SIG-M5 (cell line): ENCODE results near the gene MRPL51.
A peak's percentile ranks its signal among the peaks of the same experiment; 100 is the strongest.
"Not testable (repeated sequence)": the region's sequence is repeated elsewhere in the genome, so short reads cannot be mapped to it uniquely, and the experiment has no call there.

Experiments used
- DNase-seq: peaks from one replicate; lab custom pipeline; 2025; lab: John Stamatoyannopoulos, UW

MRPL51 gene

DNA sequence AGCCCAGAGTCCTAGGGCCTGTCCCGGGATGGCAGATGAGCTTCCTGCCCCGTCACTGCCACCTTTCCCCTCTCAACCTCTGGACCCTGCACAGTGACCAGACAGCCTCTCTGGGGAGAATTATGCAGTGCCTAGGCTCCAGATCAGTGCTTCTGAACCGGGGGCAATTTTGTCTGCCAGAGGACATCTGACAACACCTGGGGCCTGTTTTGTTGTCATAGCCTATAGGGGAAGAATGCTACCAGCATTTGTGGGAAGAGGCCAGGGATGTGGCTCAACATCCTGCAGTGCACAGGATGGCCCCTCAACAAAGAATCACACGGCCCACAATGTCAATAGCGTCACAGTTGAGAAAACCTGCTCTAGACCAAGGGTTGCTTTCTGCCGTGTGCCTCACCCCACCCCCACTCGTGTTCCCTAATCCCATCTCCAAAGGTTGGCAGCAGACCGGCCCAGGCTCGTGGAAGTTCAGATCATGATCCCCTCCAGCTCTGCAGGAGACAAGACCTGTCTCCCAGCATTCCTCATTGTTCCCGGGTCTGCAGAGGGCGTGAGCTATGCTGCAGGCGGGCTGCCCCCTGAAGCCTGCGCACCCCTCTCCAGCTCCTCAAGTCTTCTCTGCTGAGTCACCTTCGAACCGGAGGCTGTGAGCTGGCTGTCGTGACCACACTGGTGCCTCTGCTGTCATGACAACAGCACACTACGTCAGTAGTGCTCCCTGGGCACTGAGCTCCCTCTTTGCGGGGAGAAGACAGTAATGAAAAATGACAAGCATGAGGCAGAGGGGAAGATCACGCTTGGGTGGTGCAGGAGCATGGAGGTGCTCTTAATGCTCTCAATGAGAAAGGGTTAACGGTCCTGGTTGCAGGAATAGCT lies 39.2 kb upstream of the MRPL51 start:
- DNase-seq: peak; percentile 89

DNA sequence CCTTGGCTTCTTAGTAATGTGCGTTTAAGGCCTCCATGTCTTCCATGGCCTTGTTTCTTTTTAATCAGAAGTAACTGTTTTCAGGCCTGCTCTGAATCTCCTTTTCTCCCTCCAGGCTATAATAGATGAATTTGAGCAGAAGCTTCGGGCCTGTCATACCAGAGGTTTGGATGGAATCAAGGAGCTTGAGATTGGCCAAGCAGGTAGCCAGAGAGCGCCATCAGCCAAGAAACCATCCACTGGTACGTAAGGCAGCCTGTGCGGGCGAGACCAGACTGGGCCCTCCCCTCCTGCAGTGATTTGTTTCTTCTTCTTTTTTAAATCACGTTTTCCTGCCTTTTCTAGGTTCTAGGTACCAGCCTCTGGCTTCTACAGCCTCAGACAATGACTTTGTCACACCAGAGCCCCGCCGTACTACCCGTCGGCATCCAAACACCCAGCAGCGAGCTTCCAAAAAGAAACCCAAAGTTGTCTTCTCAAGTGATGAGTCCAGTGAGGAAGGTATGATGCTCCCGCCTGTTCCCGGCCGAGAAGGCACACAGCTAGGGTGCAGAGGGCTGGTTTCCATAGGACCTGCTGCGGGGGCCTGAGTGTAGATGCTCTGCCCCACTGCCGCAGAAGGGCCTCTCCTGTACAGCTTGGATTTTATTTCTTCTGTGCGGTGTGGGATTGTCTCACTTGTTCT lies 37.7 kb upstream of the MRPL51 start:
- no peak for DNase-seq

DNA sequence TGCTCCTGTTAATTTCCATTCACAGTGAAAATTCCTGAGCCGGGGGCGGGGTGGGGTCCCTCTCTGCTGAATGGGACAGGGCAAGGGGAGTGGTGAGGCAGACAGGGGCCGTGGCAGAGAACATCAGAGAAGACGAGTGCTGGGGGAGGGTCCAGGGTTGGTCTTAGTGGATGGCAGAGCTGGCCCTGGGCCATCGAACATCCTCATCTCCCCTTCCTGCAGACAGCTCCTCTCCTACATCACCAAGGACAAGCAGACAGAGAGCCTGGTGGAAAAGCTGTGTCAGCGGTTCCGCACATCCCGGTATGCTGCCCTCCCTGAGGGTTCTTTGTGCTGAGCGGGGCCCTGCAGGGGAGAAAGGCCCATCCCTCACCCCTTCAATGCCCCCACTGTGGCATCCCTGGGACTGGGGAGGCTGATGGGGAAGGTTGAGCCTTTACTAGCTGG lies 36.3 kb upstream of the MRPL51 start:
- DNase-seq: no peak

DNA sequence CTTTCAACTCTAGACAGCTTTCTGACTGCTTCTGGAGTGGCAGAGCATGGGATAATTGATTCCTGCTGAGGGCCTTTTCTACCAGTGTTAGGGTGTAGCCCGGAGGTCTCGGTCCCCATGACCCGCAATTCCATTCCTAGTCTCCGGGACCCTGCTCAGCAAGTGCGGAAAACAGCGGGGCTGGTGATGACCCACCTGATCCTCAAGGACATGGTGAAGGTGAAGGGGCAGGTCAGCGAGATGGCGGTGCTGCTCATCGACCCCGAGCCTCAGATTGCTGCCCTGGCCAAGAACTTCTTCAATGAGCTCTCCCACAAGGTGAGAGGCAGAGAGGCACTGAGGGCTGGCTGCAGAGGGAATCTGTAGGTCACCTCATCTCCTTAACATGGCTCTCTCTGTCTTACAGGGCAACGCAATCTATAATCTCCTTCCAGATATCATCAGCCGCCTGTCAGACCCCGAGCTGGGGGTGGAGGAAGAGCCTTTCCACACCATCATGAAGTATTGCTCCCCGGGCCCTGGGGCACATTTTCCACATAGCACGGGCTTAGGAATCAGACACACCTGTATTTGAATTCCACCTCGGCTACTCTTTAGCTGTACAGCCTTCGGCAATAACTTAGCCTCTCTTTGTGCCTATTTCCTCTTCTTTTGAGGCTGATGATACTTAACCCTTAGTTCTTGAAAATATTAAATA lies 35.6 kb upstream of the MRPL51 start:
- no peak for DNase-seq

DNA sequence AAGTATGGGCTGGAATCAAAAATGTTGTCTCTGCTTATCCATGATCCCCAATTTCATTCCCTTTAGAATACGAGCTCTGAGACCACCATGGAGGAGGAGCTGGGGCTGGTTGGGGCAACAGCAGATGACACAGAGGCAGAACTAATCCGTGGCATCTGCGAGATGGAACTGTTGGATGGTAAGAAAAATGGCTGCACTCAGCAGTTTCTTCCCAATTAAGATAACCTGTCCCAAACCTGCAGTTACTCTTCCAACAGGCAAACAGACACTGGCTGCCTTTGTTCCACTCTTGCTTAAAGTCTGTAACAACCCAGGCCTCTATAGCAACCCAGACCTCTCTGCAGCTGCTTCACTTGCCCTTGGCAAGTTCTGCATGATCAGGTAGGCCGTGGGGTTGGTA lies 34.6 kb upstream of the MRPL51 start:
- no peak for DNase-seq

DNA sequence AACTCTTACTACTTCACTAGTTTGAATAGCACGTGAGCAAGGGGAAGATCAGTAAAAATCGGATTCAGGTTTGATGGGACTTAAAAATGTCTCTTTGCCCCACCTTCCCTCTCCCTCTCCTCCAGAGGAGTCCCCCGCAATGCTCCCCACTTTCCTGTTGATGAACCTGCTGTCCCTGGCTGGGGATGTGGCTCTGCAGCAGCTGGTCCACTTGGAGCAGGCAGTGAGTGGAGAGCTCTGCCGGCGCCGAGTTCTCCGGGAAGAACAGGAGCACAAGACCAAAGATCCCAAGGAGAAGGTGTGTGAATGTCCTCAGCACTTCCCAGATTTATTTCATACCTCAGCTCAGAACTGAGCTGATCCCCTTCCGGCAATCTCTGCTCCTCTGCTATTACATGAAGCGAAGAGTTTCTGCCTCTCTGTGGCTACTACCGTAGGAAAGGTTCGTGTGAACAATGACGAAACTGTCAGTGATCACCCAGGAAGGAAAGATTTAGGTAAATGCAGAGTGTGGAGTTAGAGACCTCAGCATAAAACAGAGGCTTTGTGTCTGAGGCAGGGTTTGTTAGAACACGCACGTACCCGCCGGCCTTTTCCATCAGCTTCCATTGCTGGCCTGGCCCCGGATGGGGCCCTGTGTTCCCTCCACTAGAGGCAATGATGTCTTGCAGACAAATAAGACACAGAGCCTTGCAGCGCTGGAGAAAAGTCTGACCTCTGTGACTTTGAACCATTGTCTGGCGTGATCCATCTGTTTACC lies 33.9 kb upstream of the MRPL51 start:
- DNase-seq: no peak

DNA sequence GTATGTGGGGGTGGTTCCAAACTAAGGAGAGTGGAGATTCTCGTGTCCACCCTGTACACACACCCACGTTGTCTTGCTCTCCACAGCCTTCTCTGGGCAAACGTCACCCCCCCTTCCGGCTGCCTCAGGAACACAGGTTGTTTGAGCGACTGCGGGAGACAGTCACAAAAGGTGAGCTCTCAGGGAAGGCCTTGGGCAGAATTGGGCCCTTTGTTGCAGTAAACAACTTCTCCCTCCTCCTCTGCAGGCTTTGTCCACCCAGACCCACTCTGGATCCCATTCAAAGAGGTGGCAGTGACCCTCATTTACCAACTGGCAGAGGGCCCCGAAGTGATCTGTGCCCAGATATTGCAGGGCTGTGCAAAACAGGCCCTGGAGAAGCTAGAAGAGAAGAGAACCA lies 33.1 kb upstream of the MRPL51 start:
- DNase-seq: no peak

DNA sequence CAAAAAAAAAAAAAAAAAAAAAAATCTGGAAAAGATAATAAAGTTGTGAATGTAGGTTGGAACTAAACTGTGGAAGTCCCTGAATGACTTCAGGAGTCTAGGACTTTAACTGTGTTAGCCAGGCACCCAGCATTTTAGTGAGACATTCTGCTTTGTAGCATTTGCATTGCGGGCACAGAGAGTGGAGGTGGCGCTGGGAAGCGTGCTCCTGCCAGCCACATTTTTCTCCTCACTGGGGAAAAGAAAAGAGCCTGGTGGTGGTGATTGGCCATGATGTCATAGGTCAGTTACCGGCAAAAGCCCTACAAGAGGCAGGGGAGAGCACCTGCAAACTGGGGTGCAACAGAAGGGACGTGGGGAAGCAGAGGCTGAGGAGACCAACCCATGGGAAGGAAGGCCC lies 31.6 kb upstream of the MRPL51 start:
- DNase-seq: no peak

DNA sequence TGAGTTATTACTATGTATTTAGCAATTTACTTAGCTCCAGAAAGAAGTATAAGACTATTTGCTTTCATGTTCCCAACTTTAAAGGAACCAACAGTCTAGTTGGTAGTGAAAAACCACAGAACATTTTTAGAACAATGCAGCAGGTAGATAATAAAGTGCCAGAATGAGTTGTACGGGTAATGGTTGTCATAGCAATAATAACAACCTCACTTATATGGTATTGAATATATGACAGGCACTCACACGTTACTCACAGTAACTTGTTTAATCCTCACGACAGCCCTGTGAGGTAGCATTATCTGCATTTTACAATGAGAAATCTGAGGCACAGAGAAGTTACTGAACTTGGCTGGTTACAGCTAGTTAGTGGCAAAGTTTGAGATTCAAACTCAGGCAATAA lies 30.6 kb upstream of the MRPL51 start:
- DNase-seq: no peak

DNA sequence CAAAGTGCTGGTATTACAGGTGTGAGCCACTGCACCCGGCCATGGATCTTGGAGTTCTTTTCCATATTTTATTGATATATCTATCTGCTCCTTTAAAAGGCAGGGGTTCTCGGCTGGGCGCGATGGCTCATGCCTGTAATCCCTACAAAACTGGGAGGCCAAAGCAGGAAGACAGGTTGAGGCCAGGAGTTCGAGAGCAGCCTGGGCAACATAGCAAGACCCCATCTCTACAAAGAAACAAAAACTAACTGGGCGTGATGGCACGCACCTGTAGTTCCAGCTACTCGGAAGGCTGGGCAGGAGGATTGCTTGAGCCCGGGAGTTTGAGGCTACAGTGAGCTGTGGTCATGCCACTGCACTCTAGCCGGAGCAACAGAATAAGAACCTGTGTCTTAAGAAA lies 29.1 kb upstream of the MRPL51 start:
- DNase-seq: no peak

DNA sequence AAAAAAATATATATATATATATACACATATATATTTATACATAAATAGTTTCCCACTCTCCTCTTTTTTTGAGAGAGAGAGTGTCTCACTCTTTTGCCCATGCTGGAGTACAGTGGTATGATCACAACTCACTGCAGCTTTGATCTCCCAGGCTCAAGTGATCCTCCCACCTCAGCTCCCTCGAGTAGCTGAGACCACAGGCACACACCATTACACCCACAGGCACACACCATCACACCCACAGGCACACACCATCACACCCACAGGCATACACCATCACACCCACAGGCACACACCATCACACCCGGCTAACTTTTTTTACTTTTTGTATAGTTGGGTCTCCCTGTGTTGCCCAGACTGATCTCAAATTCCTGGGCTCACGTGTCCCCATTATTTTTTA lies 27.1 kb upstream of the MRPL51 start:
- no peak for DNase-seq

DNA sequence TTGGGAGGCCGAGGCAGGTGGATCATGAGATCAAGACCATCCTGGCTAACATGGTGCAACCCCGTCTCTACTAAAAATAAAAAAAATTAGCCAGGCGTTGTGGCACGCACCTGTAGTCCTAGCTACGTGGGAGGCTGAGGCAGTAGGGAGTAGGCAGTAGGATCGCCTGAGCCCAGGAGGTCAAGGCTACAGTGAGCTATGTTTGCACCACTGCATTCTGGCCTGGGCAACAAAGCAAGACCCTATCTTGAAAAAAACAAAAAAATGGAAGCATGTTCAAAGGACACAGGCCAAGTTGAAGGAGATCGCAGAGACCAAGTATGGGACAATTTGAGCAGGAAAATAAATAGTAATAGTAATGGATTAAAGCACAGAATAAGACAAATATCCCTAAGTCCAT lies 15.0 kb upstream of the MRPL51 start:
- no peak for DNase-seq

DNA sequence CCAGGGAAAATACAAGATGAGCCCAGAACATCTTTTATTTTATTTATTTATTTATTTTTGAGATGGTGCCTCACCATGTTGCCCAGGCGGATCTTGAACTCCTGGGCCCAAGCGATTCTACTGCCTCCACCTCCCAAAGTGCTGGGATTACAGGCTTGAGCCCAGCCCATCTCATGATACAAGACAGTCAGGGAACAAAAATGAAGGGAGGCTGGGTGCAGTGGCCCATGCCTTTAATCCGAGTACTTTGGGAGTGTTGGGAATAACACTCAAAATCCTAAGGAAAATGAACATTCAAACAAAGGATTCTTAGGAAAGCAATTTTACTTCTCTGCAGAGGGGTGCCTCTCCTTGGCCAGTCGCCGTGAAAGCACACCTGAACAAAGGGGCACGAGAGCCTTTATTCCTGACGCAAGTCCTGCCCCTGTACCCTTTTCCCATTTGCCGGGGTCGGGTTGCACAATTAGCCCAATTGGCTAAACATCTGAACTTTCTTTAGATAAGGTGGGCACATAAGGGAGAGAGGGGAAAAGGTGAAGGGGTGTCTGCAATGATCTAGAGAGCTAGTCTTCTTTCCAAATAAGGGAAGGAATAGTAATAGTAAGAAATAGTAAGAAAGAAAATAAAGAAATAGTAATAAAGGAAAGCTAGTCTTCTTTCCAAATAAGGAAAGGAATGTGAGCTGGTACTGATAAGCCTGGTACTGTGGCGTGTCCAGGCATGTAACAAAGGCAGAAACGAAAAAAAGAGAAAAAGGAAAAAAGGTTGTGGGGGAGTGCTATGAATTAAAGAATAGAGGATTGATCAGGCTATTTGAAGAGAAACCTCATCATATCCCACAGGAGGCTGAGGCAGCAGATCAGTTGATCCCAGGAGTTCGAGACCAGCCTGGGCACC lies 14.3 kb upstream of the MRPL51 start:
- no peak for DNase-seq

DNA sequence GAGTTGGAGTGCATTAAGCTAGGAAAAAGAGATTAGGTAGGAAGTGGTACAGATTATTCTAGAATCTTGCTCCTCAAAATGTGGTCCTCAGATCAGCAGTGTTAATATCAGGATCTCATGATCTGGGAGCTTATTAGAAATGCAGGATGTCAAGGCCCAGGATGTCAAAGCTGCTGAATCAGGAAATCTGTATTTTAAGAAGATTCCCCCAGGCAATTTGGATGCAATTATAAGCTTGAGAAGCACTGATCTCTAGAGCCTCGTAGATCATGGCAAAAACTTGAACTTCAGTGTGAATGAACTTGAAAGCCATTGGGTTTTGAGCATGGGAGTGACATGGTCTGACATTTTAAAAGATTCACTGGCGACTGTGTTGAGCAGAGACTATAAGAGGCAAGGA lies 7.4 kb upstream of the MRPL51 start:
- DNase-seq: no peak

DNA sequence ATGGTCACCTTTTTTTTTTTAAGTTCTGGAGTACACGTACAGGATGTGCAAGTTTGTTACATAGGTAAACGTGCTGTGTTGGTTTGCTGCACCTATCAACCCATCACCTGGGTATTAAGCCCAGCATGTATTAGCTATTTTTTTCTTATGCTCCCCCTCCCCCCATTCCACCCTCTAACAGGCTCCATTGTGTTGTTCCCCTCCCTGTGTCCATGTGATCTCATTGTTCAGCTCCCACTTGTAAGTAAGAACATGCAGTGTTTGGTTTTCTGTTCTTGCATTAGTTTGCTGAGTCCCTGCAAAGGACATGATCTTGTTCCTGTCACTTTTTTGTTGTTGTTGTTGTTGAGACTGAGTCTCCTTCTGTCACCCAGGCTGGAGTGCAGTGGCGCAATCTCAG lies 4.2 kb upstream of the MRPL51 start:
- DNase-seq: not testable (repeated sequence)

DNA sequence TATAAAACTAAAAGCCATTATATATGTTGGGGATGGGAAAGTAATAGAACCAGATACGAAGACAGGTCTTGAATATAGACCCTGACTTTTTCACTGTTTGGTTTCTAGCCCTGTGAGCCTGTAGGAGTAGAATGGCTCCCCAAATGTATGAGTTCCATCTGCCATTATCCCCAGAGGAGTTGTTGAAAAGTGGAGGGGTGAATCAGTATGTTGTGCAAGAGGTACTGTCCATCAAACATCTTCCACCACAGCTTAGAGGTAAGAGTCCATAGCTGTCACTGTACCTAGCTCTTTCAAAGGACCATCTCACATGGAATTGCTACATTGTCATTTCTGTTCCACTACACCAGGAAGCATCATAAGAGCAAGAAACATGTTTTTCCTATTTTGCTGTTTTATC lies 1.9 kb upstream of the MRPL51 start:
- DNase-seq: no peak

DNA sequence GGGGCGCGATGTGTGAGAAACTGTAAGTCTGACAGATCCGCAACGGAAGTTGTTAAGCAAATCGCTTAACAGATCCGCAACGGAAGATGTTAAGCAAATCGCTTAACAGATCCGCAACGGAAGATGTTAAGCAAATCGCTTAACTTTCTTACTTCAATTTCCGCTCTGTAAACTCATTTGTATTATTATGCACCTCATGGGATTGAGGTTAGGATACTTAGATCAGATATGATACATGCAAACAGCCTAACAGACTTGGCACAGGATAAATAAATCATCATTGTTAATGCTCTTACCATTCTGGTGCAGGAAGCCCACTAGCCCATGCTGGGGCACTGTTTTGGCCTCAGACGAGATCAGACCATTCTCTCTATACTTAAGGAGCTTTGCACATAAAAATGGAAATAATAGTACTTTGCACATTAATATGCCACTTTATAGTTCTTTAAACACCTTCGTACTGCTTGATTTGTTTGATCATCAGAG lies 1.2 kb upstream of the MRPL51 start:
- no peak for DNase-seq

DNA sequence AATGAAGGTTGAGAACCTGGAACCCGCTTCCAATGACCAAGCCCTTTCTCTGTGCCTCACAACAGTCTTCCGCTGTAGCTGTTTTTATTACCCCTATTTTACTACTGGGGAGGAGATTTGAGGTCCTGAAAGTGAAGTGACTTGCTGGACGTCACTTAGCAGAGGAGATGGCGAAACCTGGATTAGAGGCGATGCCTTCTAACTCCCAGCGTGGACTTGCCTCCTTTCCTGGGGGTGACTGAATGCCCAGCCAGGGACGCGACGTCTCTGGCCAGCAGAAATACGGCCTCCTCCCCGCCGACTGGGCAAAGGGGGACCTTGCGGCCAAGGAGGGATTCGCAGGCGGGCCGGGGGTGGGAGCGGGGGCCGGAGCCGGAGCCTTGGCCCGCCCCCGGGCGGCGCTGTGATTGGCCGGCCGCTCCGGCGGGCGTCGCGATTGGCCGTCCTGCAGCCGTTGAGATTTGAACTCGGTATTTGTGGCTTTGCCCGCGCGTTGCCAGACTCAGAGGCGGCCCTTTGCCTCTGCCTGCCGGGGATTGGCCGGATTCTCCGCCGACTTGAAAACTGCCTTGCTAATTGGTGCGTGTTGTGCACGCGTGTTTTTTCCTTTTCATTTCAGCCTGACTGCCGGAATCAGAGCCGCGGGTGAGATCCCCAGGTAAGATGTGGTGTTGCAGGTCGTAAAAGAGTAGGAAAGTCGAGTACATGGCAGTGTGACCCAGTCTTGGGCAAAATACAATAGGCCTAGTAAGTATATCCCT lies 615 bp upstream of the MRPL51 start, which contains the start of gene NCAPD2:
TSS of gene NCAPD2 (plus strand) at position 606 of the 761 bp plus-strand sequence. CDS start 997 bp downstream, outside the sequence.
- DNase-seq: peak; percentile 87

DNA sequence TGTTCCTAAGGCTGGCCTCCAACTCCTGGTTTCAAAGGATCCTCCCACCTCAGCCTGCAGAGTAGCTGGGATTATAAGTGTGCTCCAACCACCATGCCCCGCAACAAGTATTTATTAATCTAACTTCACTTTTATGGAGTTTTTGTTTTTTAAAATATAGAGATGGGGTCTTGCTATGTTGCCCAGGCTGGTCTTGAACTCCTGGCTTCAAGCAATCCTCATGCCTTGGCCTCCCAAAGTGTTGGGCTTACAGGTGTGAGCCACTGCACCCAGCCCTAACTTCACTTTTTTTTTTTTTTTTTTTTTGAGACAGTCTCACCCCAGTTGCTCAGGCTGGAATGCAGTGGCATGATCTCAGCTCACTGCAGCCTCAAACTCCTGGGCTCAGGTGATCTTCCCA lies 2.4 kb downstream of the MRPL51 start:
- DNase-seq: not testable (repeated sequence)

DNA sequence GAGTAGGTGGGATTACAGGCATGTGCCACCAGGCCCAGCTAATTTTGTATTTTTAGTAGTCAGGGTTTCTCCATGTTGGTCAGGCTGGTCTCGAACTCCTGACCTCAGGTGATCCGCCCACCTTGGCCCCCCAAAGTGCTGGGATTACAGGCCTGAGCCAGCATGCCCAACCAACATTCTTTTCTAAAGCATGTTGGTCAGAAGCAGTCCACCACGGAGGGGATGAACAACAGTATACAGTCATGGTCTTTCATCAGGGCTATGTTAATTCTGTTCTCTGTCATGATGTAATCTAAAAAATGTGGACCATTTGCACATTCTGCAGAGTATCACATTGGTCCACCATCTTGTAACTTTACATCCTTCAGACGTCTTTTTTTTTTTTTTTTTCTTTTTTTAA lies 3.6 kb downstream of the MRPL51 start:
- DNase-seq: no peak
